Adrenal gland (tissue), 12 donors: ENCODE data around the gene TGFBRAP1. TPM values are rescaled to one million over a fixed set of nuclear protein-coding genes. Genes with fewer than 3 reads are reported as not detected.

ENCODE experiments used
- DNase-seq, 7 donors: peaks; one replicate each; pipeline ENCODE4 v3.0.0-alpha.2; 2019 to 2020
- H3K27ac ChIP-seq, 5 donors: fragments of 200-600 bp; sonication (generic) in 4 of 5; 1 replicate in 3 of 5; 2 replicates in 2 of 5; pipeline versions ENCODE4 v1.5.1 to v1.8.0; 2016 to 2020; ENCODE audit warnings: mild to moderate bottlenecking in 1 of 5
- H3K27me3 ChIP-seq: fragments of 200-600 bp; 2 replicates; pipeline ENCODE4 v1.8.0; 2021
- H3K36me3 ChIP-seq, 2 donors: fragments of 200-600 bp; replicated peaks in 1 of 2; 1 replicate in 1 of 2; 2 replicates in 1 of 2; pipeline versions ENCODE4 v1.5.1 to v1.8.0; 2018 to 2022
- H3K4me1 ChIP-seq, 2 donors: fragments of 200-600 bp; replicated peaks in 1 of 2; 1 replicate in 1 of 2; 2 replicates in 1 of 2; pipeline versions ENCODE4 v1.5.1 to v1.8.0; 2018 to 2021
- H3K4me3 ChIP-seq, 4 donors: fragments of 200-600 bp; sonication (generic) in 3 of 4; one replicate each; pipeline ENCODE4 v1.5.1; 2016 to 2018
- H3K9me3 ChIP-seq, 3 donors: fragments of 200-600 bp; sonication (generic) in 1 of 3; replicated peaks in 1 of 3; 1 replicate in 2 of 3; 2 replicates in 1 of 3; pipeline versions ENCODE4 v1.5.1 to v1.8.0; 2016 to 2021
- CTCF ChIP-seq, 6 experiments: fragments of 450-650 bp in 4 of 6; fragments of 200-600 bp in 2 of 6; sonication (generic) in 1 of 6; IDR thresholded peaks; 1 replicate in 5 of 6; 2 replicates in 1 of 6; pipeline versions ENCODE4 v1.5.1 to v1.8.0; 2016 to 2021; ENCODE audit warnings: antibody characterized with exemption in 6 of 6, mild to moderate bottlenecking in 2 of 6, moderate library complexity in 1 of 6
- POLR2A ChIP-seq, 2 donors: fragments of 450-650 bp; IDR thresholded peaks; one replicate each; pipeline ENCODE4 v1.6.1; 2017; ENCODE audit warnings: antibody characterized with exemption in 2 of 2, mild to moderate bottlenecking in 2 of 2, moderate library complexity in 1 of 2
- WGBS, 4 donors: extraction: QIAGEN DNeasy Blood & Tissue Kit in 2 of 4; methylation state at CpG; one replicate each; pipeline versions ENCODE4 v1.1.5 to v1.1.7; 2013 to 2017; 5-methylcytosine and 5-hydroxymethylcytosine counted together
- intact Hi-C, 2 donors: fragments of 100-400 bp; cut with DNase I; formaldehyde crosslinking; loops; one replicate each; pipeline versions ENCODE4 v1.14.1 to v1.15.0; 2022 to 2023
- polyA plus RNA-seq, 3 donors: library from polyadenylated mRNA; stranded (reverse); fragments of 200-250 nt in 2 of 3; fragments of 350-450 nt in 1 of 3; fragmentation: Illumina TruSeq in 1 of 3; extraction: RNeasy Lipid Tissue Mini Kit (QIAGEN cat#74804) in 1 of 3; gene quantifications; one replicate each; pipeline ENCODE4 v1.2.3, GENCODE V29; 2013 to 2014
- total RNA-seq, 9 donors: library from RNA; depleted of rRNA in 4 of 9; stranded (reverse); fragments of >200 nt in 4 of 9; fragments of 120-200 nt in 1 of 9; fragmentation: NEBNext Ultra II Directional in 1 of 9; extraction: Animal tissue kit (Norgen Biotek cat#: 25700) in 1 of 9; gene quantifications; one replicate each; pipeline versions ENCODE4 v1.1.0 to v1.2.4, GENCODE V29; 2013 to 2023
- donor health status: healthy with polysubstance abuse.
- donor health status: Bipolar disorder and iron deficiency.
- donor health status: DM: yes; HTN: yes; CAD: no.
- donor health status: DM: no; HTN: no; CAD: no.
- donor health status: DM: no; HTN: no; CAD: no.
- donor health status: DM: yes; HTN: yes; CAD: no.

TGFBRAP1 gene
- total and polyA plus RNA-seq, 12 donors, result 5.1 to 29.7 (median 22.3) TPM

GRCh38 chr2:105297216-105297615 lies 32.3 kb downstream of the TGFBRAP1 start:
- no peak for DNase-seq
- WGBS, 4 donors, result 86 to 93% (median 89%) methylated on average over 7 of the region's 7 CpGs
- intact Hi-C loops, result no loop called here
- TF ChIP-seq POLR2A (IDR thresholded peaks at IDR 0.05) (no peak), CTCF (IDR thresholded peaks at IDR 0.05) (no peak)
- Histone ChIP-seq H3K36me3 (peaks cover 0 to 28% of the 10 kb centered on the region in 2 donors), H3K4me1 (peaks cover 3 to 15% of the 10 kb centered on the region in 2 donors), H3K27ac (no peak overlapping the region), H3K9me3 (no peaks in the 10 kb centered on the region), H3K4me3 (no peak overlapping the region), H3K27me3 (no peaks in the 10 kb centered on the region)

- Histone ChIP-seq H3K9me3 (no peaks in the 10 kb centered on the region), H3K4me3 (no peak overlapping the region), H3K4me1 (peaks cover 3 to 15% of the 10 kb centered on the region in 2 donors), H3K36me3 (peaks cover 0 to 30% of the 10 kb centered on the region in 2 donors), H3K27me3 (no peaks in the 10 kb centered on the region), H3K27ac (no peak overlapping the region)
- no peak for DNase-seq
- no peak for TF ChIP-seq CTCF (IDR thresholded peaks at IDR 0.05)
- TF ChIP-seq POLR2A (IDR thresholded peaks at IDR 0.05), result no peak
- intact Hi-C loops, result no loop called here
- 85 to 94% (median 92%) methylated on average over 7 of the region's 7 CpGs for WGBS, 4 donors
Observed at GRCh38 chr2:105296017-105296611, 33.4 kb downstream of the TGFBRAP1 start.

GRCh38 chr2:105294844-105295481 lies 34.6 kb downstream of the TGFBRAP1 start:
- H3K4me3 ChIP-seq, result no peak overlapping the region
- H3K9me3 ChIP-seq, result no peaks in the 10 kb centered on the region
- H3K4me1 ChIP-seq, result peaks cover 3 to 15% of the 10 kb centered on the region in 2 donors
- H3K27me3 ChIP-seq, result no peaks in the 10 kb centered on the region
- peaks cover 0 to 35% of the 10 kb centered on the region in 2 donors for H3K36me3 ChIP-seq
- peak overlapping the region in 2 of 5 donors; percentile 50 to 66 for H3K27ac ChIP-seq
- TF ChIP-seq POLR2A (IDR thresholded peaks at IDR 0.05), result no peak
- TF ChIP-seq CTCF (IDR thresholded peaks at IDR 0.05), result peak; percentile 37 to 73 (median 64)
- DNase-seq, result peak; percentile 74 to 87 (median 82)
- intact Hi-C loops, result loop anchor here in 1 of 2 donors (5.0 kb wide), 1 partner anchor 178 kb away; no protein-coding TSS in a partner anchor
- 20 to 29% (median 26%) methylated on average over 5 of the region's 5 CpGs for WGBS, 4 donors

- no peak for TF ChIP-seq POLR2A (IDR thresholded peaks at IDR 0.05)
- no peak for TF ChIP-seq CTCF (IDR thresholded peaks at IDR 0.05)
Observed at GRCh38 chr2:105294046-105294445, 35.5 kb downstream of the TGFBRAP1 start.

More at GRCh38 chr2:105294046-105294445, 35.5 kb downstream of the TGFBRAP1 start:
- H3K36me3 ChIP-seq, result peaks cover 0 to 41% of the 10 kb centered on the region in 2 donors
- H3K27ac ChIP-seq, result peak overlapping the region in 2 of 5 donors; percentile 50 to 66
- DNase-seq, result no peak
- intact Hi-C loops, result loop anchor here in 1 of 2 donors (5.0 kb wide), 1 partner anchor 177 kb away; no protein-coding TSS in a partner anchor
- H3K4me1 ChIP-seq, result peaks cover 3 to 15% of the 10 kb centered on the region in 2 donors
- WGBS, 4 donors, result 76 to 82% (median 80%) methylated on average over 6 of the region's 6 CpGs
- H3K4me3 ChIP-seq, result no peak overlapping the region
- H3K27me3 ChIP-seq, result no peaks in the 10 kb centered on the region
- no peaks in the 10 kb centered on the region for H3K9me3 ChIP-seq
